Mesenchymal stem cell (in vitro differentiated cells and primary cell): ENCODE data around the gene NR2F1-AS1. TPM values are rescaled to one million over a fixed set of nuclear protein-coding genes. Genes with fewer than 3 reads are reported as not detected.
A peak's percentile ranks its signal among the peaks of the same experiment; 100 is the strongest.

ENCODE experiments used
- DNase-seq: peaks from one replicate; pipeline ENCODE4 v3.0.0-alpha.2; 2013
- H2AFZ ChIP-seq: one replicate; pipeline ENCODE4 v1.6.1; 2013; ENCODE audit warnings: low read depth, mild to moderate bottlenecking, control low read depth, inconsistent platforms, low read length, moderate library complexity
- H2AK5ac ChIP-seq: 2 replicates; pipeline ENCODE4 v1.6.1; 2013; ENCODE audit warnings: low read length, moderate library complexity, mild to moderate bottlenecking, inconsistent platforms; ENCODE audit not compliant: severe bottlenecking
- H2BK120ac ChIP-seq: one replicate; pipeline ENCODE4 v1.6.1; 2013; ENCODE audit warnings: low read depth, mild to moderate bottlenecking, inconsistent platforms, low read length, moderate library complexity
- H2BK12ac ChIP-seq, 2 experiments: one replicate each; pipeline ENCODE4 v1.6.1; 2013; ENCODE audit warnings: inconsistent platforms in 2 of 2, low read length in 2 of 2, mild to moderate bottlenecking in 2 of 2, moderate library complexity in 2 of 2, control low read depth in 1 of 2
- H2BK15ac ChIP-seq: one replicate; pipeline ENCODE4 v1.6.1; 2013; ENCODE audit warnings: mild to moderate bottlenecking, low read depth, inconsistent platforms; ENCODE audit not compliant: poor library complexity, severe bottlenecking
- H2BK5ac ChIP-seq: 2 replicates; pipeline ENCODE4 v1.6.1; 2013; ENCODE audit warnings: low read depth, mild to moderate bottlenecking, low read length, control low read depth, inconsistent platforms; ENCODE audit not compliant: poor library complexity, severe bottlenecking
- H3K14ac ChIP-seq, 2 experiments: one replicate each; pipeline ENCODE4 v1.6.1; 2013; ENCODE audit warnings: inconsistent platforms in 2 of 2, low read length in 2 of 2, control low read depth in 1 of 2, mild to moderate bottlenecking in 1 of 2, moderate library complexity in 1 of 2
- H3K18ac ChIP-seq, 2 experiments: one replicate each; pipeline ENCODE4 v1.6.1; 2013; ENCODE audit warnings: inconsistent platforms in 2 of 2, low read length in 2 of 2, control low read depth in 1 of 2, low read depth in 1 of 2, mild to moderate bottlenecking in 1 of 2
- H3K23ac ChIP-seq, 2 experiments: one replicate each; pipeline ENCODE4 v1.6.1; 2013; ENCODE audit warnings: inconsistent platforms in 2 of 2, low read length in 2 of 2, mild to moderate bottlenecking in 2 of 2, moderate library complexity in 2 of 2, control low read depth in 1 of 2
- H3K27ac ChIP-seq: 2 replicates; pipeline ENCODE4 v1.5.1; 2013; ENCODE audit warnings: mild to moderate bottlenecking, moderate library complexity, low read length, control low read depth, inconsistent platforms; ENCODE audit not compliant: poor library complexity, severe bottlenecking
- H3K27me3 ChIP-seq, 2 experiments: 2 replicates each; pipeline versions ENCODE4 v1.6.1 to v1.7.0; 2013; ENCODE audit warnings: low read length in 2 of 2, mild to moderate bottlenecking in 2 of 2, moderate library complexity in 2 of 2, control low read depth in 1 of 2, inconsistent platforms in 1 of 2; ENCODE audit not compliant: control insufficient read depth in 1 of 2, insufficient read depth in 1 of 2
- H3K36me3 ChIP-seq, 2 experiments: 2 replicates each; pipeline versions ENCODE4 v1.6.1 to v1.7.0; 2013; ENCODE audit warnings: low read length in 2 of 2, control low read depth in 1 of 2, inconsistent platforms in 1 of 2, low read depth in 1 of 2, mild to moderate bottlenecking in 1 of 2; ENCODE audit not compliant: insufficient read depth in 2 of 2, control insufficient read depth in 1 of 2
- H3K4ac ChIP-seq, 2 experiments: one replicate each; pipeline ENCODE4 v1.6.1; 2013; ENCODE audit warnings: inconsistent platforms in 2 of 2, low read length in 2 of 2, mild to moderate bottlenecking in 2 of 2, moderate library complexity in 2 of 2, control low read depth in 1 of 2, low read depth in 1 of 2
- H3K4me1 ChIP-seq: 2 replicates; pipeline ENCODE4 v1.6.1; 2013; ENCODE audit warnings: low read depth, low read length, control low read depth; ENCODE audit not compliant: control insufficient read depth, insufficient read depth
- H3K4me2 ChIP-seq: 2 replicates; pipeline ENCODE4 v1.6.1; 2013; ENCODE audit warnings: low read length, mild to moderate bottlenecking, inconsistent platforms; ENCODE audit not compliant: poor library complexity, severe bottlenecking
- H3K4me3 ChIP-seq, 2 experiments: 2 replicates each; pipeline versions ENCODE4 v1.5.1 to v1.7.0; 2013; ENCODE audit warnings: low read length in 2 of 2, mild to moderate bottlenecking in 2 of 2, control low read depth in 1 of 2, low read depth in 1 of 2; ENCODE audit not compliant: insufficient read depth in 1 of 2
- H3K79me1 ChIP-seq: replicated peaks from 2 replicates; pipeline ENCODE4 v1.6.1; 2013; ENCODE audit warnings: mild to moderate bottlenecking, control low read depth, low read length, inconsistent platforms; ENCODE audit not compliant: poor library complexity, severe bottlenecking
- H3K9ac ChIP-seq: 2 replicates; pipeline ENCODE4 v1.7.0; 2013; ENCODE audit warnings: mild to moderate bottlenecking, low read length, moderate library complexity
- H3K9me3 ChIP-seq: 2 replicates; pipeline ENCODE4 v1.7.0; 2013; ENCODE audit warnings: mild to moderate bottlenecking, low read length; ENCODE audit not compliant: control insufficient read depth
- H4K8ac ChIP-seq: one replicate; pipeline ENCODE4 v1.6.1; 2013; ENCODE audit warnings: inconsistent platforms, mild to moderate bottlenecking, low read length, moderate library complexity
- H4K91ac ChIP-seq: one replicate; pipeline ENCODE4 v1.6.1; 2013; ENCODE audit warnings: mild to moderate bottlenecking, low read length, inconsistent platforms
- WGBS: methylation state at CpG from one replicate; pipeline ENCODE4 v1.1.7; 2013; ENCODE audit warnings: mixed read lengths; 5-methylcytosine and 5-hydroxymethylcytosine counted together
- polyA plus RNA-seq, 2 experiments: library from polyadenylated mRNA; stranded (reverse); fragments of 200-250 nt; gene quantifications; one replicate each; pipeline ENCODE4 v1.2.3, GENCODE V29; 2013

Gene NR2F1-AS1
- 49.8 TPM for polyA plus RNA-seq (2013, experiment 1 of 2)
- 50.1 TPM for polyA plus RNA-seq (2013, experiment 2 of 2)

- Histone ChIP-seq H2BK12ac (peak within 1 kb of the TSS in 1 of 2 experiments; percentile 97), H3K18ac (peak within 1 kb of the TSS; percentile 100), H3K36me3 (no peaks in the 10 kb centered on the region), H4K8ac (peak within 1 kb of the TSS; percentile 99), H3K4me2 (peak within 1 kb of the TSS; percentile 86), H3K4me1 (peaks cover 18% of the 10 kb centered on the region), H3K79me1 (peaks cover 6% of the 10 kb centered on the region), H2BK120ac (peak within 1 kb of the TSS; percentile 93), H3K14ac (peak within 1 kb of the TSS; percentile 64 to 99), H3K23ac (peak within 1 kb of the TSS; percentile 97 to 100), H2BK15ac (peak within 1 kb of the TSS; percentile 30), H3K9ac (peak within 1 kb of the TSS; percentile 89), H3K4me3 (peak within 1 kb of the TSS; percentile 71 to 95), H3K9me3 (no peaks in the 10 kb centered on the region), H3K4ac (peak within 1 kb of the TSS; percentile 99 to 100), H3K27ac (peak within 1 kb of the TSS; percentile 62), H4K91ac (peak within 1 kb of the TSS; percentile 97), H2BK5ac (no peak within 1 kb of the TSS), H2AFZ (peak within 1 kb of the TSS; percentile 84), H3K27me3 (peaks cover 0 to 4% of the 10 kb centered on the region in 2 experiments), H2AK5ac (no peak within 1 kb of the TSS)
- DNase-seq, result peak; percentile 67
- under 1% methylated on average over 25 of the region's 41 CpGs for WGBS
Measured at GRCh38 chr5:93580927-93581445, at the start of gene NR2F1-AS1. Gene NR2F1-AS1, minus strand, starts transcription at chr5:93581219.

GRCh38 chr5:93626801-93627200 lies 45.8 kb upstream of the NR2F1-AS1 start:
- no peak overlapping the region for H4K8ac ChIP-seq
- H3K23ac ChIP-seq, result no peak overlapping the region
- no peak overlapping the region for H3K18ac ChIP-seq
- no peak overlapping the region for H2AFZ ChIP-seq
- no peak overlapping the region for H3K9ac ChIP-seq
- no peak overlapping the region for H2BK120ac ChIP-seq
- no peaks in the 10 kb centered on the region for H3K27me3 ChIP-seq
- no peak overlapping the region for H3K4ac ChIP-seq
- no peak overlapping the region for H3K27ac ChIP-seq
- H2BK5ac ChIP-seq, result no peak overlapping the region
- no peak overlapping the region for H2AK5ac ChIP-seq
- H3K4me1 ChIP-seq, result no peaks in the 10 kb centered on the region
- H3K14ac ChIP-seq, result no peak overlapping the region
- no peak overlapping the region for H3K4me3 ChIP-seq
- no peak overlapping the region for H3K4me2 ChIP-seq
- no peak overlapping the region for H2BK12ac ChIP-seq
- no peaks in the 10 kb centered on the region for H3K36me3 ChIP-seq
- no peaks in the 10 kb centered on the region for H3K9me3 ChIP-seq
- H3K79me1 ChIP-seq, result no peaks in the 10 kb centered on the region
- no peak overlapping the region for H4K91ac ChIP-seq
- no peak overlapping the region for H2BK15ac ChIP-seq
- DNase-seq, result no peak

- Histone ChIP-seq H3K4me2 (no peak overlapping the region), H4K91ac (no peak overlapping the region), H3K14ac (no peak overlapping the region), H3K4me3 (no peak overlapping the region), H2BK12ac (no peak overlapping the region), H3K23ac (no peak overlapping the region), H3K79me1 (no peaks in the 10 kb centered on the region), H3K9me3 (no peaks in the 10 kb centered on the region), H3K36me3 (no peaks in the 10 kb centered on the region), H3K27me3 (no peaks in the 10 kb centered on the region), H2AK5ac (no peak overlapping the region), H3K18ac (no peak overlapping the region), H3K9ac (peak overlapping the region; percentile 37), H3K4me1 (no peaks in the 10 kb centered on the region), H2BK5ac (no peak overlapping the region), H4K8ac (no peak overlapping the region), H3K4ac (no peak overlapping the region), H2AFZ (no peak overlapping the region), H3K27ac (no peak overlapping the region), H2BK15ac (no peak overlapping the region), H2BK120ac (no peak overlapping the region)
- DNase-seq, result no peak
- WGBS, result 64% methylated on average over 4 of the region's 4 CpGs
Measured at GRCh38 chr5:93623153-93623552, 42.1 kb upstream of the NR2F1-AS1 start.

- Histone ChIP-seq H4K8ac (no peak overlapping the region), H3K18ac (no peak overlapping the region), H3K23ac (no peak overlapping the region), H3K4ac (peak overlapping the region in 1 of 2 experiments; percentile 16), H3K27me3 (no peaks in the 10 kb centered on the region), H3K4me1 (no peaks in the 10 kb centered on the region), H4K91ac (no peak overlapping the region), H3K4me3 (no peak overlapping the region), H2BK15ac (no peak overlapping the region), H3K14ac (no peak overlapping the region), H2BK12ac (no peak overlapping the region), H2AK5ac (no peak overlapping the region), H3K9me3 (no peaks in the 10 kb centered on the region), H3K36me3 (no peaks in the 10 kb centered on the region), H2BK120ac (no peak overlapping the region), H3K9ac (peak overlapping the region; percentile 76), H3K4me2 (no peak overlapping the region), H2BK5ac (no peak overlapping the region), H3K79me1 (no peaks in the 10 kb centered on the region), H3K27ac (no peak overlapping the region), H2AFZ (no peak overlapping the region)
- 67% methylated on average over 4 of the region's 4 CpGs for WGBS
- peak; percentile 85 for DNase-seq
Measured at GRCh38 chr5:93622240-93622885, 41.3 kb upstream of the NR2F1-AS1 start.
